OCI-LY1 (cell line): Measurements from ENCODE around the gene RAPGEF4.

Experiments used
- H2AFZ ChIP-seq: fragments of 200-600 bp; sonication (generic), shearing (Covaris generic); 2 replicates; pipeline ENCODE4 v1.6.0; 2014; ENCODE audit warnings: antibody characterized with exemption, mild to moderate bottlenecking, low read length
- H3F3A ChIP-seq: fragments of 200-600 bp; sonication (generic), shearing (Covaris generic); 2 replicates; pipeline ENCODE4 v1.6.0; 2014; ENCODE audit warnings: mild to moderate bottlenecking, antibody characterized with exemption, low read length, moderate library complexity; ENCODE audit not compliant: insufficient read depth
- H3K27ac ChIP-seq: fragments of 200-600 bp; sonication (generic); 2 replicates; pipeline ENCODE4 v1.5.1; 2014; ENCODE audit warnings: low read length, mixed run types, mild to moderate bottlenecking, low read depth; ENCODE audit not compliant: poor library complexity, severe bottlenecking
- H3K27me3 ChIP-seq: fragments of 200-600 bp; sonication (generic); 2 replicates; pipeline ENCODE4 v1.6.0; 2014; ENCODE audit warnings: antibody characterized with exemption, mild to moderate bottlenecking, low read length, moderate library complexity; ENCODE audit not compliant: insufficient read depth
- H3K36me3 ChIP-seq: fragments of 200-600 bp; sonication (generic); 2 replicates; pipeline ENCODE4 v1.6.1; 2014; ENCODE audit warnings: mild to moderate bottlenecking, antibody characterized with exemption, low read length, moderate library complexity, mixed read lengths; ENCODE audit not compliant: insufficient read depth
- H3K4me1 ChIP-seq: fragments of 200-600 bp; sonication (generic); 2 replicates; pipeline ENCODE4 v1.5.1; 2014; ENCODE audit warnings: mild to moderate bottlenecking, low read length, moderate library complexity; ENCODE audit not compliant: insufficient read depth, severe bottlenecking
- H3K4me2 ChIP-seq: fragments of 200-600 bp; sonication (generic), shearing (Covaris generic); 2 replicates; pipeline ENCODE4 v1.6.1; 2014; ENCODE audit warnings: low read length
- H3K4me3 ChIP-seq: fragments of 200-600 bp; sonication (generic); 2 replicates; pipeline ENCODE4 v1.5.1; 2014; ENCODE audit warnings: low read length, low read depth, mild to moderate bottlenecking, mixed read lengths; ENCODE audit not compliant: poor library complexity, severe bottlenecking
- H3K79me2 ChIP-seq: fragments of 200-600 bp; shearing (Covaris generic); 2 replicates; pipeline ENCODE4 v1.6.1; 2016; ENCODE audit warnings: mixed run types, low read length, mixed read lengths; ENCODE audit not compliant: insufficient read depth
- H3K9ac ChIP-seq: fragments of 200-600 bp; sonication (generic), shearing (Covaris generic); 2 replicates; pipeline ENCODE4 v1.6.1; 2014; ENCODE audit warnings: mild to moderate bottlenecking, low read length, mixed read lengths
- H3K9me2 ChIP-seq: fragments of 200-600 bp; sonication (generic), shearing (Covaris generic); 2 replicates; pipeline ENCODE4 v1.6.1; 2014; ENCODE audit warnings: low read depth, mild to moderate bottlenecking, low read length, mixed read lengths
- H3K9me3 ChIP-seq: fragments of 200-600 bp; shearing (Covaris generic); 2 replicates; pipeline ENCODE4 v1.6.1; 2014; ENCODE audit warnings: low read length, mixed read lengths
- H4K20me1 ChIP-seq: fragments of 200-600 bp; sonication (generic), shearing (Covaris generic); 2 replicates; pipeline ENCODE4 v1.6.0; 2016; ENCODE audit warnings: mild to moderate bottlenecking, low read length; ENCODE audit not compliant: insufficient read depth
- CTCF ChIP-seq: fragments of 200-600 bp; sonication (generic), shearing (Covaris generic); IDR thresholded peaks from 2 replicates; pipeline ENCODE4 v1.5.1; 2017; ENCODE audit warnings: mild to moderate bottlenecking, antibody characterized with exemption, low read length, moderate library complexity, mixed read lengths
- EZH2 ChIP-seq: fragments of 200-600 bp; sonication (generic), shearing (Covaris generic); IDR thresholded peaks from 2 replicates; pipeline ENCODE4 v1.8.0; 2017; ENCODE audit warnings: borderline replicate concordance, mixed run types, mild to moderate bottlenecking, antibody characterized with exemption, low read length, moderate library complexity, mixed read lengths

Gene RAPGEF4

GRCh38 chr2:172783165-172783898 lies 47.7 kb downstream of the RAPGEF4 start:
- Histone ChIP-seq H4K20me1 (no peaks in the 10 kb centered on the region), H3K4me3 (no peak overlapping the region), H3K79me2 (no peaks in the 10 kb centered on the region), H3K4me1 (no peaks in the 10 kb centered on the region), H3K9me3 (no peaks in the 10 kb centered on the region), H2AFZ (no peak overlapping the region), H3K9ac (no peak overlapping the region), H3K4me2 (no peak overlapping the region), H3K36me3 (no peaks in the 10 kb centered on the region), H3F3A (no peaks in the 10 kb centered on the region), H3K27ac (no peak overlapping the region), H3K9me2 (no peaks in the 10 kb centered on the region), H3K27me3 (no peaks in the 10 kb centered on the region)
- TF ChIP-seq EZH2 (no peak), CTCF (no peak)

- Histone ChIP-seq H3K4me3 (no peak overlapping the region), H4K20me1 (no peaks in the 10 kb centered on the region), H3K4me1 (no peaks in the 10 kb centered on the region), H3K9ac (no peak overlapping the region), H3K36me3 (no peaks in the 10 kb centered on the region), H3K9me2 (no peaks in the 10 kb centered on the region), H2AFZ (no peak overlapping the region), H3K27me3 (no peaks in the 10 kb centered on the region), H3K4me2 (no peak overlapping the region), H3F3A (no peaks in the 10 kb centered on the region), H3K27ac (no peak overlapping the region), H3K9me3 (no peaks in the 10 kb centered on the region), H3K79me2 (no peaks in the 10 kb centered on the region)
- no peak for TF ChIP-seq EZH2
These were observed 53.2 kb downstream of the RAPGEF4 start for GRCh38 chr2:172788871-172789270.

DNA sequence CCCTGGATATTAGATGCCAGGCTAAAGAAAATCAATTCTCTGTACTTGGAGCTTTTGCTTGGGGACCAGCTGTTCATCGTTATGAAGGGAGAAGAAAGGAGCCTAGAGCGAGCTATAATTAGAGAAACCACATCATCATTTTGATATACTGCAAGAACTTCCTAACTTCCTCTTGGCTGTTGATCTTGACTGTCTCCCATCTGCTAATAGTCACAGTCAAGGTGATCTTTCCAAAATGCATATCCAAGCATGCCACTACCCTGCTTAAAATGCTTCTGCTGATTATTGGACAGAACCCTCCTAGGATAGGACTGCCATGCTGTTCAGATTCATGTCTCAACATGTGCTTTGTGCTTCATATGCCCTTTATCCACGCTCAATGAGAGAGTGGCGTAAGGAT lies 54.8 kb downstream of the RAPGEF4 start:
- Histone ChIP-seq H3K9ac (no peak overlapping the region), H3F3A (no peaks in the 10 kb centered on the region), H4K20me1 (no peaks in the 10 kb centered on the region), H3K4me1 (no peaks in the 10 kb centered on the region), H3K36me3 (no peaks in the 10 kb centered on the region), H3K9me2 (no peaks in the 10 kb centered on the region), H3K27me3 (no peaks in the 10 kb centered on the region), H3K27ac (no peak overlapping the region), H2AFZ (no peak overlapping the region), H3K4me2 (no peak overlapping the region), H3K9me3 (no peaks in the 10 kb centered on the region), H3K4me3 (no peak overlapping the region), H3K79me2 (no peaks in the 10 kb centered on the region)
- TF ChIP-seq CTCF = no peak
- no peak for TF ChIP-seq EZH2

DNA sequence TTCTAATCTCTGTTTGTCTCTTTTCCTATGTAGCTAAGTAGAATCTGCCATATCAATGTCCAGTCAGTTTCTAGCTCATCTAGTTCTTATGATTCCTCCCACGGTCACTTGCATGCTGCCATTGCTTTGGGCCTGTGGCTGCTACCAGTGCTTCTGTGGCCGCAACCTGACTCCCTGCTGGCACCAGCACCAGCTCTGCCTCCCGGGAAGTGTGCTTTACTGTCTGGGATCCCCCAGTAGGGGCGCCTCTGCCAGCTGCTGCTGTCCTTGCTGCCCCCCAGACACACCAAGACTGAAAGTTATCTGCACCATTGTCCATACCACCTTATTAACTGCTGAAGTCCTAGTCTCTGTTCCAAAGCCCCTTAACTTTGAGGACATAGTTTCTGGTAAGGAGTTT lies 56.3 kb downstream of the RAPGEF4 start:
- no peaks in the 10 kb centered on the region for H3K4me1 ChIP-seq
- H3K9me2 ChIP-seq = no peaks in the 10 kb centered on the region
- H3F3A ChIP-seq = no peaks in the 10 kb centered on the region
- no peak overlapping the region for H2AFZ ChIP-seq
- no peaks in the 10 kb centered on the region for H3K9me3 ChIP-seq
- H3K27me3 ChIP-seq = peaks cover 4% of the 10 kb centered on the region; the same call in 1 of the 2 replicates
- no peak for TF ChIP-seq EZH2
- no peak overlapping the region for H3K4me3 ChIP-seq
- no peak overlapping the region for H3K27ac ChIP-seq
- H3K4me2 ChIP-seq = no peak overlapping the region
- H3K79me2 ChIP-seq = no peaks in the 10 kb centered on the region
- H3K36me3 ChIP-seq = no peaks in the 10 kb centered on the region
- no peaks in the 10 kb centered on the region for H4K20me1 ChIP-seq
- no peak overlapping the region for H3K9ac ChIP-seq
